OCI-LY3 (cell line): Measurements from ENCODE around the gene BICDL2.

Experiments used
- EZH2phosphoT487 ChIP-seq: fragments of 200-600 bp; shearing (Covaris generic); IDR thresholded peaks from 2 replicates; pipeline ENCODE4 v1.6.1; 2018; ENCODE audit warnings: antibody characterized with exemption, mixed run types, low read depth
- TF ChIP-seq, protein P1 (sequence below): fragments of 200-600, 300-600 bp; sonication (generic); IDR thresholded peaks from 2 replicates; pipeline ENCODE4 v1.5.1; 2014; ENCODE audit warnings: antibody characterized with exemption, low read length, low read depth

- TF ChIP-seq, protein P1, sequence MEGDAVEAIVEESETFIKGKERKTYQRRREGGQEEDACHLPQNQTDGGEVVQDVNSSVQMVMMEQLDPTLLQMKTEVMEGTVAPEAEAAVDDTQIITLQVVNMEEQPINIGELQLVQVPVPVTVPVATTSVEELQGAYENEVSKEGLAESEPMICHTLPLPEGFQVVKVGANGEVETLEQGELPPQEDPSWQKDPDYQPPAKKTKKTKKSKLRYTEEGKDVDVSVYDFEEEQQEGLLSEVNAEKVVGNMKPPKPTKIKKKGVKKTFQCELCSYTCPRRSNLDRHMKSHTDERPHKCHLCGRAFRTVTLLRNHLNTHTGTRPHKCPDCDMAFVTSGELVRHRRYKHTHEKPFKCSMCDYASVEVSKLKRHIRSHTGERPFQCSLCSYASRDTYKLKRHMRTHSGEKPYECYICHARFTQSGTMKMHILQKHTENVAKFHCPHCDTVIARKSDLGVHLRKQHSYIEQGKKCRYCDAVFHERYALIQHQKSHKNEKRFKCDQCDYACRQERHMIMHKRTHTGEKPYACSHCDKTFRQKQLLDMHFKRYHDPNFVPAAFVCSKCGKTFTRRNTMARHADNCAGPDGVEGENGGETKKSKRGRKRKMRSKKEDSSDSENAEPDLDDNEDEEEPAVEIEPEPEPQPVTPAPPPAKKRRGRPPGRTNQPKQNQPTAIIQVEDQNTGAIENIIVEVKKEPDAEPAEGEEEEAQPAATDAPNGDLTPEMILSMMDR = no peak
- TF ChIP-seq EZH2phosphoT487 = no peak
These were observed 29.4 kb downstream of the BICDL2 start for GRCh38 chr16:3007059-3007956.
